Testis (tissue), 3 donors: Measurements from ENCODE around the gene MACROD2. TPM values are rescaled to one million over a fixed set of nuclear protein-coding genes. Genes with fewer than 3 reads are reported as not detected.

Experiments
- DNase-seq: peaks from one replicate; pipeline ENCODE4 v3.0.0-alpha.2; 2019
- H3K27ac ChIP-seq, 2 donors: fragments of 200-600 bp; sonication (generic); one replicate each; pipeline ENCODE4 v1.5.1; 2019
- H3K27me3 ChIP-seq: fragments of 200-600 bp; sonication (generic); one replicate; pipeline ENCODE4 v1.5.1; 2019
- H3K36me3 ChIP-seq: fragments of 200-600 bp; sonication (generic); one replicate; pipeline ENCODE4 v1.5.1; 2017; ENCODE audit warnings: low read depth; ENCODE audit errors: missing control alignments
- H3K4me1 ChIP-seq: fragments of 200-600 bp; sonication (generic); one replicate; pipeline ENCODE4 v1.5.1; 2019
- H3K4me3 ChIP-seq, 2 donors: fragments of 200-600 bp; sonication (generic); one replicate each; pipeline ENCODE4 v1.5.1; 2017 to 2019
- H3K9me3 ChIP-seq: fragments of 200-600 bp; sonication (generic); one replicate; pipeline ENCODE4 v1.5.1; 2017
- POLR2A ChIP-seq: fragments of 450-650 bp; IDR thresholded peaks from one replicate; pipeline ENCODE4 v1.6.1; 2017; ENCODE audit warnings: antibody characterized with exemption, mild to moderate bottlenecking, moderate library complexity
- WGBS, 2 donors: methylation state at CpG; one replicate each; pipeline ENCODE4 v1.1.5; 2018; 5-methylcytosine and 5-hydroxymethylcytosine counted together
- intact Hi-C: fragments of 100-400 bp; cut with DNase I; formaldehyde crosslinking; loops from one replicate; pipeline ENCODE4 v1.15.1; 2023; ENCODE audit warnings: low total_unique reads
- polyA plus RNA-seq: library from polyadenylated mRNA; stranded (reverse); fragments of 350-450 nt; fragmentation: Illumina TruSeq; extraction: RNeasy Lipid Tissue Mini Kit (QIAGEN cat#74804); gene quantifications from one replicate; pipeline ENCODE4 v1.2.3, GENCODE V29; 2014; ENCODE audit warnings: low read depth, low replicate concordance; ENCODE audit not compliant: insufficient read depth
- total RNA-seq, 2 donors: library from RNA; depleted of rRNA; stranded (reverse); fragments of >200 nt; gene quantifications; one replicate each; pipeline ENCODE4 v1.2.3, GENCODE V29; 2016
- TF ChIP-seq, protein P1 (sequence below), 3 experiments: fragments of 450-650 bp in 2 of 3; fragments of 200-600 bp in 1 of 3; sonication (generic) in 1 of 3; IDR thresholded peaks; one replicate each; pipeline ENCODE4 v1.5.1; 2016 to 2019; ENCODE audit warnings: antibody characterized with exemption in 3 of 3, mild to moderate bottlenecking in 2 of 3, moderate library complexity in 1 of 3

The MACROD2 gene
- total and polyA plus RNA-seq, 3 donors from 2014 or later = 12.6 to 20.6 (median 16.8) TPM

DNA sequence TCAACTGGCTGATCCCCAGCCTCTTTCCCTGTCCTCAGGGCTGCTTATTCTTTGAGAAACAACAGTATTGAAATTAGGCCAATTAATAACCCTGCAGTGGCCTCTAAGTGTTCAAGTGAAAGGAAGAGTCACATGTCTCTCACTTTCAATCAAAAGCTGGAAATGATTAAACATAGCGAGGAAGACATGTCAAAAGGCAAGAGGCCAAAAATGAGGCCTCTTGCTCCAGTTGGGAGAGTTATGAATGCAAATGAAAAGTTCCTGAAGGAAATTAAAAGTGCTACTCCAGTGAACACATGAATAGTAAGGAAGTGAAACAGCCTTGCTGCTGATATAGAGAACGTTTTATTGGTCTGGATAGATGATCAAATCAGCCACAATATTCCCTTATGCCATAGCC lies 131.5 kb downstream of the MACROD2 start:
- no peaks in the 10 kb centered on the region for H3K27me3 ChIP-seq
- H3K4me1 ChIP-seq = no peaks in the 10 kb centered on the region
- no peaks in the 10 kb centered on the region for H3K36me3 ChIP-seq
- H3K27ac ChIP-seq = no peak overlapping the region
- 67 to 68% methylated on average over 2 of the region's 2 CpGs for WGBS, 2 donors
- DNase-seq = no peak
- TF ChIP-seq, protein P1, sequence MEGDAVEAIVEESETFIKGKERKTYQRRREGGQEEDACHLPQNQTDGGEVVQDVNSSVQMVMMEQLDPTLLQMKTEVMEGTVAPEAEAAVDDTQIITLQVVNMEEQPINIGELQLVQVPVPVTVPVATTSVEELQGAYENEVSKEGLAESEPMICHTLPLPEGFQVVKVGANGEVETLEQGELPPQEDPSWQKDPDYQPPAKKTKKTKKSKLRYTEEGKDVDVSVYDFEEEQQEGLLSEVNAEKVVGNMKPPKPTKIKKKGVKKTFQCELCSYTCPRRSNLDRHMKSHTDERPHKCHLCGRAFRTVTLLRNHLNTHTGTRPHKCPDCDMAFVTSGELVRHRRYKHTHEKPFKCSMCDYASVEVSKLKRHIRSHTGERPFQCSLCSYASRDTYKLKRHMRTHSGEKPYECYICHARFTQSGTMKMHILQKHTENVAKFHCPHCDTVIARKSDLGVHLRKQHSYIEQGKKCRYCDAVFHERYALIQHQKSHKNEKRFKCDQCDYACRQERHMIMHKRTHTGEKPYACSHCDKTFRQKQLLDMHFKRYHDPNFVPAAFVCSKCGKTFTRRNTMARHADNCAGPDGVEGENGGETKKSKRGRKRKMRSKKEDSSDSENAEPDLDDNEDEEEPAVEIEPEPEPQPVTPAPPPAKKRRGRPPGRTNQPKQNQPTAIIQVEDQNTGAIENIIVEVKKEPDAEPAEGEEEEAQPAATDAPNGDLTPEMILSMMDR (IDR thresholded peaks at IDR 0.05) = no peak
- TF ChIP-seq POLR2A = no peak
- intact Hi-C loops = no loop called here
- H3K4me3 ChIP-seq = no peak overlapping the region
- no peaks in the 10 kb centered on the region for H3K9me3 ChIP-seq

DNA sequence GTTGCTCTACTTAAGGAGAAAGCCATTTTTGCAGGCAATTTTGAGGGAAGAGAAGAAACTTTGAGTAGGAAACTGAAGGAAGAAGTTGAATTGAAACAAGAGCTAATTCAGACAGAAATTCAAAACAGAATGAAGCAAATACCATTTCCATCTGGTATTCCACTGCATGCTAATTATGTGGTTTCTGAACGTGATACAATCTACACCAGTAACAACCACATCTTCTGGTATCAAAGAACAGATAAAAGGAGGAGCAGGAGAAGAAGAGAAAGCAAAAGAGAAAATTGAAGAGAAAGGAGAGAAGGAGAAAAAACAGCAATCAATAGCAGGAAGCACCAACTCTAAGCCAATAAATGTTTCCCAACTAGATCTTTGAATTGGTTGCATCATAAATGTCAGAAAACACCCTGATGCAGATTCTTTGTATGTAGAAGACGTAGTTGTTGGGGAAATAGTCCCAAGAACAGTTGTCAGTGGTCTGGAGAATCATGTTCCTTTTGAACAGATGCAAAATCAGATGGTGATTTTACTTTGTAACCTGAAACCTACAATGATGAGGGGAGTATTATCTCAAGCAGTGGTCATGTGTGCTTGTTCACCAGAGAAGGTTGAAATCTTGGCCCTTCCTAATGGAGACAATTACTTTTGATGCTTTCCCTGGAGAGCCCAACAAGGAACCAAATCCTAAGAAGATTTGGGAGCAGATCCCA lies 132.4 kb downstream of the MACROD2 start:
- H3K4me3 ChIP-seq = no peak overlapping the region
- H3K9me3 ChIP-seq = no peaks in the 10 kb centered on the region
- TF ChIP-seq, protein P1 (IDR thresholded peaks at IDR 0.05) = no peak
- 75 to 86% methylated on average over 2 of the region's 2 CpGs for WGBS, 2 donors
- H3K4me1 ChIP-seq = no peaks in the 10 kb centered on the region
- H3K36me3 ChIP-seq = no peaks in the 10 kb centered on the region
- no peaks in the 10 kb centered on the region for H3K27me3 ChIP-seq
- no peak for DNase-seq
- no peak overlapping the region for H3K27ac ChIP-seq
- intact Hi-C loops = no loop called here

DNA sequence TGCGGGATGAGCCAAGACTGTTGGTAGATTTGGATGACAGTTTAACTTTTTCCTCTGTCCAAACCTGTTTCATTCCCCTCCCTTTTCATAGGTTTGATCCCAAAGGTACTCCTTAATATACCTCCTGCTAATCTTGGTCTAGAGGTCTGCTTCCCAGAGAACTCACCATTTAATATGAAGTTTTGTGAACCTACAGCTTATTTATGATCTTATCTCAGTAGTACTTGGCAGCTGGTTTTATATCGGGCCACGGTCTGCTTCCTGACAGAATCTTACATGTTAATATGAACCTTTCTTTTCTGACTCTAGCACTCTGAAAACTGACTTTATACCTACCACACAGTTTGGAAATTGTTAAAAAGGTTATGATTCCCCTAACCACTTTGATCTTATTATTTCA lies 138.7 kb downstream of the MACROD2 start:
- Histone ChIP-seq H3K4me1 (no peaks in the 10 kb centered on the region), H3K36me3 (no peaks in the 10 kb centered on the region), H3K27me3 (no peaks in the 10 kb centered on the region), H3K9me3 (no peaks in the 10 kb centered on the region), H3K4me3 (no peak overlapping the region), H3K27ac (no peak overlapping the region)
- intact Hi-C loops = no loop called here
- TF ChIP-seq, protein P1 (IDR thresholded peaks at IDR 0.05) = no peak
- TF ChIP-seq POLR2A = no peak
- 80 to 85% methylated on average over 3 of the region's 3 CpGs for WGBS, 2 donors
- no peak for DNase-seq

DNA sequence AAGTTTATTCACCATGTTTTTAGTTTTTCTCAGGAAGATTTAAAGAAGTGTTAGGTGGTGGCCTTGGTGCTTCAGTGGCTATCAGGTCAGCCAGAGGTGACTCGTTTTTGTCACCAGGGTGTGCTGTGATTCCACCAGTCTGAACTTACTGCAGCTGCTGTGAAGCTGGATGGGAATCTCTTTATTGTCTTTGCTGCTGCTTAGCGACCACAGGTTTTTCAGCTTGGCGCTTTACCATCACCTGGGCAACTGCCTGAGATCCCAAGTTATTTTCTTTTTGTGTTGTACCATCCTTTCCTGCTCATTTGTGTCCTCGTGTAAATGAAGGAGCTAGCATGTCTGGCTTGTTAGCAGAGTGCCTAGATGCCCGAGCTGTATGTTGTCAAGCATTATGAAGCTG lies 146.9 kb downstream of the MACROD2 start:
- intact Hi-C loops = no loop called here
- H3K27me3 ChIP-seq = no peaks in the 10 kb centered on the region
- no peaks in the 10 kb centered on the region for H3K9me3 ChIP-seq
- peaks cover 3% of the 10 kb centered on the region for H3K4me1 ChIP-seq
- H3K27ac ChIP-seq = no peak overlapping the region
- no peaks in the 10 kb centered on the region for H3K36me3 ChIP-seq
- DNase-seq = peak; percentile 79
- TF ChIP-seq POLR2A = no peak
- TF ChIP-seq, protein P1 (IDR thresholded peaks at IDR 0.05) = peak; percentile 12 to 45 (median 24)
- WGBS, 2 donors = 46 to 53% methylated on average over 5 of the region's 5 CpGs
- no peak overlapping the region for H3K4me3 ChIP-seq
